ENCODE data around the gene F8A3. TPM values are rescaled to one million over a fixed set of nuclear protein-coding genes. Genes with fewer than 3 reads are reported as not detected.
"Not testable (repeated sequence)": the region's sequence is repeated elsewhere in the genome, so short reads cannot be mapped to it uniquely, and the experiment has no call there.

F8A3 gene
- total RNA-seq, result 4.6 TPM in 1 of 2 replicates, not detected in the other

GRCh38 chrX:155458471-155458870, at the start of gene F8A3:
Gene F8A3, minus strand, starts transcription at chrX:155458620. Its CDS starts 20 bp downstream, at chrX:155458600.
- not testable (repeated sequence) for H3K4me3 ChIP-seq (ENCODE audit: low read depth, low read length); DNase-seq (ENCODE audit: low read depth)

GRCh38 chrX:155505296-155505695, 46.9 kb upstream of the F8A3 start:
- no peak for TF ChIP-seq CTCF (conservative IDR thresholded peaks at IDR 0.05; ENCODE audit: low read depth, low read length)
- DNase-seq (ENCODE audit: low read depth), result no peak
- no peak overlapping the region for H3K4me3 ChIP-seq (ENCODE audit: low read depth, low read length)

GRCh38 chrX:155495134-155495533, 36.7 kb upstream of the F8A3 start:
- H3K4me3 ChIP-seq (ENCODE audit: low read depth, low read length); DNase-seq (ENCODE audit: low read depth): not testable (repeated sequence)

- not testable (repeated sequence) for H3K4me3 ChIP-seq (ENCODE audit: low read depth, low read length); DNase-seq (ENCODE audit: low read depth)
Measured at GRCh38 chrX:155491421-155491820, 33.0 kb upstream of the F8A3 start.

GRCh38 chrX:155477136-155477535, 18.7 kb upstream of the F8A3 start:
- not testable (repeated sequence) for H3K4me3 ChIP-seq (ENCODE audit: low read depth, low read length); DNase-seq (ENCODE audit: low read depth)

GRCh38 chrX:155466269-155466938, 8.0 kb upstream of the F8A3 start:
- H3K4me3 ChIP-seq (ENCODE audit: low read depth, low read length); DNase-seq (ENCODE audit: low read depth): not testable (repeated sequence)

- not testable (repeated sequence) for DNase-seq (ENCODE audit: low read depth); H3K4me3 ChIP-seq (ENCODE audit: low read depth, low read length)
Measured at GRCh38 chrX:155460501-155460900, 2.1 kb upstream of the F8A3 start.

- DNase-seq (ENCODE audit: low read depth); H3K4me3 ChIP-seq (ENCODE audit: low read depth, low read length): not testable (repeated sequence)
Measured at GRCh38 chrX:155457761-155458447, 516 bp downstream of the F8A3 start.

- H3K4me3 ChIP-seq (ENCODE audit: low read depth, low read length), result no peak overlapping the region
- no peak for TF ChIP-seq CTCF (conservative IDR thresholded peaks at IDR 0.05; ENCODE audit: low read depth, low read length)
- no peak for DNase-seq (ENCODE audit: low read depth)
Measured at GRCh38 chrX:155441097-155441496, 17.3 kb downstream of the F8A3 start.

GRCh38 chrX:155435744-155436112, 22.7 kb downstream of the F8A3 start:
- no peak overlapping the region for H3K4me3 ChIP-seq (ENCODE audit: low read depth, low read length)
- TF ChIP-seq CTCF (conservative IDR thresholded peaks at IDR 0.05; ENCODE audit: low read depth, low read length), result no peak
- no peak for DNase-seq (ENCODE audit: low read depth)

Data from epithelial cell of proximal tubule (primary cell).